Left renal cortex interstitium (tissue), 4 donors: ENCODE measurements around the gene DIRAS1. TPM values are rescaled to one million over a fixed set of nuclear protein-coding genes. Genes with fewer than 3 reads are reported as not detected.

Source experiments
- DNase-seq, 4 donors: peaks; one replicate each; pipeline ENCODE4 v3.0.0-alpha.2; 2013; ENCODE audit warnings: low read depth in 4 of 4, low spot score in 2 of 4, missing footprints in 1 of 4
- polyA plus RNA-seq, 4 donors: library from polyadenylated mRNA; unstranded; fragments of 120-200 nt; gene quantifications; one replicate each; pipeline ENCODE4 v1.2.1, GENCODE V29; 2013; ENCODE audit not compliant: insufficient read length in 4 of 4

DIRAS1 gene
- polyA plus RNA-seq, 4 donors = 2.5 to 5.0 (median 3.4) TPM

- no peak for DNase-seq
Measured at GRCh38 chr19:2729943-2730818, 9.0 kb upstream of the DIRAS1 start.

DNA sequence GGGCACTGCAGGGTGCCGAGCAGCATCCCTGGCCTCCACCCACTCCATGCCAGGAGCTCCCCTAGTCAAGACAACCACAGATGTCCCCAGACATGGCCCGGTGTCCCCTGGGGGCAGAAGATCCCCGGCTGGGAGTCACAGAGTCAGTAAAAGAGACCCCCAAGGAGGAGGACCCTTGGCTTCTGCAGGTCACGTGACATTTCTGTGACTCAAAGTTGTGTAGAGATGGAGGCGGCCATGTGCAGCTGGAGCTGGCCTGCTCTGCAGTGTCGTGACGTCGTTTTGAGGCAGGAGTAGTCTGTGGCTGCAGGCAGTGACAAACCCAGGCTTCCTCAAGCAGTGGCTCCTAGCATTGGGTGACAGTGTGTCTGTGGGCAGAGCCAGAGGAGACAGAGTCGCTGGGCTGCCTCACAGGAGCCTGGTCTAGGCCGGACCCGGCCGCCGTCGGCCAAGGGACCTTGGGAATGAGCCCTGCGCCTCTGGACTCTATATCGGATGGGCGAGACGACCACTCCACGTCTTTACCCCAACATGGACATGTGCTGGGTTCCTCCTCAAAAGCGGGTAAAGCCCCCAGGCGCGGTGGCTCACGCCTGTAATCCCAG is 7.7 kb upstream of the DIRAS1 start:
- no peak for DNase-seq

- no peak for DNase-seq
Measured at GRCh38 chr19:2727640-2727944, 6.4 kb upstream of the DIRAS1 start.

DNA sequence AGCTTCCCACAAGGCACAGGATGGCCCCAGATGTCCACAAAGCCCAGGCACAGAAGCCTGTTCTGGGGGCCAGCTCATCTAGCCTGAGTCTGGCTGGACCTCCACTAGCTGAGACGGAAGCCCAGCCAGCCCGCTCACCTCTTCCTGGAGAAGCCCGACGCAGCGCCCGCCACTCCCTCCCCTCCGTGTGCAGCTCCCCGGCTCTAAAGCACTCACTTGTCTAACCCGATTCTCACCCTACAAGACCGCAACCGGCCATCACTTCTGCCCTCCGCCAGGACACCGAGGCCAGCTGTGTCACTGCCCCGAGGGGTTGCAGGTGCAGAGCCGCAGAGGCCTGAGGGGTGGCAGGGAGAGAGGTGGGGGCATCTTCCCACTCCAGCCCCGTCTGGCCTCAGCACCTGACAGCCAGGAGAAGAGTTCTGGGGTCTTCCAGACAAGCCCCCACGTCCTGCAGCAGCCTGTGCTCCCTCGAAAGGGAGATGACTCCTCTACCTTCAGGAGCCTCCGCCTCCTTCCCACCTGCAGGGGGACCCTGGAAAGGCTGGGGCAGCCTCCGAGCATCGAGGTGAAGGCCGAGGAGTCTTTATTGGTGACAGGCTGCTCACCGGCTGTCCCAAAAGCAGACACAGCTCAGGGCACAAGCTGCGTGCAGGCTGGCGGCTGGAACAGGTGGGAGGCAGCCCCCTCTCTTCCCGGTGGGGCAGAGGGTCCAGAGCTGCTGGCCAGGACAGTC is 5.9 kb upstream of the DIRAS1 start:
- no peak for DNase-seq

DNA sequence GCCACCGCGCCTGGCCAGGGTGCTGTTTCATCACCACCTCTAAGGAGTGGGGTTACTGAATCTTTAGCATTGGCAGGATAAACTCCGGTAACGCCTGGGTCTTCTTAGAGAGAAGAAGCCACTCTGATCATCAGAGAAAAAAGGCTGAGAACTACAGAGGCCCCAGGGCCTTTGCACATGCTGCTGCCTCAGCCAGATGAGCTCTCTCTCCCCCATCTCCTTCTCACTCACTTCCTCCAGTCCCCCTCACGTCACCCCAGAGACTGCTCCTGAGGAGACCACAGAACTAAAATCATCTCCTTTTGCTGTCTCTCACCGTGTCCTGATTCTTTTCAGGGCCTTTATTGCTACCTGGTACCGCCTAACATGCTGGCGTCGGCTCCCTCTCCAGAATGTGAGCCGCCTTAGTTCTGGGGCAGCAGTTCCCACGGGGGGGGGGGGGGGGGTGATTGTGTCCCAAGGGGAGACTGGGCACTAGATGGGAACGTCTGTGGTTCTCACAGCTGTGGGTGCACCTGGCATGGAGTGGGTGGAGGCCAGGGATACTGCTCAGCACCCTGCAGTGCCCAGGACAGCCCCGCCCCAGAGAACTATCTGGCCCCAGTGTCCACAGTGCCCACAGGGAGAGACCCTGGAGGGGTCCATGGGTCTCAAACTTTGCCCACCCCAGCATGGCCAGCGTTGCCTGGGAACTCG is 5.1 kb upstream of the DIRAS1 start:
- DNase-seq = no peak

DNA sequence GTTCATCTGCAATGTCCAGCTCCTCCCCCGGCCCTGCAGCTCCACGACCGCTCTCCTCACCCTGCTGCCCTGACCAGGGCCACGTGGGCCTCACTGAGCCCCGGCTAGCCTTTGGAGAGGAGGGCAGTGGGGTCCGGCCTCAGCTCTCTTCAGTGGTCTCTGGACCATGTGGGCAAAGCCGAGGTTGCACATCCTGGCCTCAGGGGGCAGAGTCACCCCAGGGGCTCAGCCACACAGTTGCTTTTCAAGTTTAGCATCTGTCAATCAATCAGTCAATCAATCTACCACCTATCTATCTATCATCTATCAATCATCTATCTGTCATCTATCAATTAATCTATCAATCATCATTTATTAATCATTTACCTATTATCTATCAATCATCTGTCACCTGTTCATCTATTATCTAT is 3.0 kb upstream of the DIRAS1 start:
- DNase-seq = no peak

- no peak for DNase-seq
Measured at GRCh38 chr19:2723747-2724146, 2.6 kb upstream of the DIRAS1 start.

GRCh38 chr19:2723345-2723715 is 2.2 kb upstream of the DIRAS1 start:
- no peak for DNase-seq

- DNase-seq = no peak
Measured at GRCh38 chr19:2722541-2723344, 1.6 kb upstream of the DIRAS1 start.

DNA sequence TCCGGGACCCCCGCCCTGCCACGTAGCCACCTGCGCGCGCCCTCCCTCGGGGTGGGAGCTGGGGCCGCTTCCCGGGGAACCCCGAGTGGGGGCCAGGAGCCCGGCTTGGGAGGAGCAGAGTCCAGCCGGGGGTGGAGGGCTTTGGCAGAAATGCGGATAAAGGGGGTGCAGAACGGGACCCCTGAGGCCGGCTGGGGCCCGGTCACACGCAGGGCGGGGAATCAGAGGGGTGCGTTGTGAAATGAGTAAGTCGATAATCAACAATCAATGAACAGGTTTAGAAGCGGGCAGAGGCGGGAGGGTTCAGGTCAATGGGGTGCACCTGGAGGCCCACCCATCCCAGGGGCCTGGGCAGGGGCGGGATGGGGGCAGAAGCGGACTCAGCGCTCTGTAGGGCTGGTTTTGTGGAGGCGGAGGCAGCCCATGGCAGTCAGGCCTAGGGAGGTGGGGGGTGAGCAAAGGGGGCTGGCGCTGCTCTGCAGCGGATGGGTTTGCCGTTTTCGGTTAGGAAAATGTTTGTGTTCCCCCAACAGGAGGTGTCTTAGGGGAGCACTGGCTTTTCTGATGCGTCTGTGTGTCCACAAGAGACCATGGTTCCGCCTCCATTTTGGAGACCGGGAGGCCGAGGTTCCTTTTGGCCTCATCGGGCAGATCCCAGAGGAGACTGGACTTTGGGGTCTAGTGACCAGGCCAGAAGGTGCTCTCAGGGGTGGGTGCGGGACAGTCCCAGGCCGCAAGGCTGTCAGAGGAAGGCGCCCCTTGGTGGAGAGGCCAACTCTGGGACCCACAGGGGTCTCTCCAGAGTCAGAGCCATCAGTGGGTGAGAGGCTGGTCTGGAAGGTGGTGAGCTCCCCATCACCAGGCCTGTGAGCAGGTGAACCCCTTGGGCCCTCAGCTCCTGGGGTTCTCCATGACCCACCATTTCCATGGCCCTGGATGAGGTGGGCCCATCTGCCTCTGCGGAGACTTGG is 683 bp upstream of the DIRAS1 start:
- DNase-seq = no peak

- DNase-seq = no peak
Measured at GRCh38 chr19:2719920-2720776, 1.0 kb downstream of the DIRAS1 start.

- DNase-seq = no peak
Measured at GRCh38 chr19:2719232-2719735, 1.9 kb downstream of the DIRAS1 start.

DNA sequence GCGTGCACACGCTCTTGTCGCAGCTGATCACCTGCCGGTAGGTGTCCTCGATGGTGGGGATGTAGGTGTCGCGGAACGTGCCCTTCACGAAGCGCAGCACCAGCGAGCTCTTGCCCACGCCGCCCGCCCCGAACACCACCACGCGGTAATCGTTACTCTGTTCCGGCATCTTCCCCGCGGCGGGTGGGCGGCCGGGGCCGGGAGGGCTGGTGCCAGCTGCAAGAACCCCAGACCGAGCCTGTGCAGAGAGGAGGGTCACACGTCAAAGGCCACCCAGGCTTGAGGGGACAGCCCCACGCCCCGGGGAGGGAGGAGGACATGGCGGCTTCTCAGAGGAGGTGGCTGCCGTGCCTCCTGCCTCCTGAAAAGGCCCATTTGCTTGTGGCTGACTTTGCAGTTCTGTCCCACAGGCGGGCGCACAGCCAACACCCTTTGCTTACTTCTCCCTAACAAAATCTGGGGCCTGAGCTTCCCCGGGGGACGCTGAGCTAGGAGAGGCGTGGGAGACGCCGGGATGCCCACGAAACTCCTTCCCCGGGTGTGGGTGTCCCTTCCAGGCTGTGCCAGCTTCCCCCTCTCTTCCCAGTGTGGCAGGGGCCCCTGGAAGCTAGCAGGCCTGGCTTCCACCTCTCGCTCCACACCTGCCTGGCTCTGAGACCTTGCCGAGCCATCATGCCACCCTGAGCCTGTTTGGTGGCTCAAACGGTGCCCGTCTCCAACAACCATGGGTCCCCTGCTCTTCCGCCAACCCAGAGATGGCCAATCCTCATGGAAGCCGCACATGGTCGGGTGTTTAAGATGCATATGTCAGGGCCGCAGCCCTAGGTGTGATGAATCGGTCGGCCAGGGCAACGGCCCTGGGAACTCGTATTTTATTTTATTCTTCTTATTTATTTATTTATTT is 3.3 kb downstream of the DIRAS1 start:
- DNase-seq = no peak

GRCh38 chr19:2716722-2717637 is 4.2 kb downstream of the DIRAS1 start:
- DNase-seq = no peak

DNA sequence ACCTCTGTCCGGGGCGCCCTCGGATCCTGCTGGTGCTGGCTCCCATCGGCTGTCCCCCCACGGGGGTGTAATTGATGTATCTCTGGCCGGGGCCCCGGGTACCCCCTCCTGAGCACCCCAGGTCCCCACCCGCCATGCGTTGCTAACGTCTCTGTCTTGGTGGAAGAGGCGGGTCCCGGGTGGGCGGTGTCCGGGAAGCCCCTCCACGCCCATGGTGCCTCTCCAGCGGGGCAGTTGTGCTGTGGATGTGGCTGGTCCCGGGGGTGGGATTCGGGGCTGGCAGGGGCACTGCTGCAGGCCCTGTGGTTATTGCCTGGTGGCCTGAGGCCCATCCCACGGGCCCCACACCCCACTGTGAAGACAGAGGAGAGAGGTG is 4.9 kb downstream of the DIRAS1 start:
- DNase-seq = no peak
